Ectodermal cell (in vitro differentiated cells): Measurements from ENCODE around the gene EXO5. TPM values are rescaled to one million over a fixed set of nuclear protein-coding genes. Genes with fewer than 3 reads are reported as not detected.

Experiments
- H3K27ac ChIP-seq: 2 replicates; pipeline ENCODE4 v1.7.0; 2013; ENCODE audit warnings: mild to moderate bottlenecking, low read depth, low read length; ENCODE audit not compliant: insufficient read depth, poor library complexity, severe bottlenecking
- H3K27me3 ChIP-seq: 2 replicates; pipeline ENCODE4 v1.7.0; 2013; ENCODE audit warnings: mild to moderate bottlenecking, low read length; ENCODE audit not compliant: insufficient read depth, control insufficient read depth, poor library complexity, severe bottlenecking
- H3K36me3 ChIP-seq: one replicate; pipeline ENCODE4 v1.7.0; 2013; ENCODE audit warnings: low read length; ENCODE audit not compliant: control insufficient read depth, insufficient read depth
- H3K4me1 ChIP-seq: one replicate; pipeline ENCODE4 v1.7.0; 2013; ENCODE audit warnings: low read length; ENCODE audit not compliant: control insufficient read depth, insufficient read depth
- H3K4me3 ChIP-seq: 2 replicates; pipeline ENCODE4 v1.7.0; 2013; ENCODE audit warnings: low read depth, low read length, control low read depth; ENCODE audit not compliant: insufficient read depth
- H3K9me3 ChIP-seq: 2 replicates; pipeline ENCODE4 v1.7.0; 2013; ENCODE audit warnings: mild to moderate bottlenecking, low read length, moderate library complexity; ENCODE audit not compliant: control insufficient read depth
- WGBS, 2 experiments: methylation state at CpG; one replicate each; pipeline ENCODE4 v1.1.7; 2013; ENCODE audit warnings: missing lambda C conversion rate in 2 of 2; 5-methylcytosine and 5-hydroxymethylcytosine counted together
- polyA plus RNA-seq, 4 experiments: library from polyadenylated mRNA; stranded (reverse); fragments of 50-300 nt; gene quantifications; one replicate each; pipeline ENCODE4 v1.2.3, GENCODE V29; 2013

Gene EXO5
- 15.6 TPM for polyA plus RNA-seq (2013, experiment 1 of 4)
- 16.4 TPM for polyA plus RNA-seq (2013, experiment 2 of 4)
- polyA plus RNA-seq (2013, experiment 3 of 4) = 12.1 TPM
- polyA plus RNA-seq (2013, experiment 4 of 4) = 14.1 TPM

- Histone ChIP-seq H3K27ac (no peak within 1 kb of the TSS), H3K27me3 (peaks cover 7% of the 10 kb centered on the region), H3K4me3 (peak within 1 kb of the TSS; percentile 65), H3K9me3 (no peaks in the 10 kb centered on the region), H3K36me3 (no peaks in the 10 kb centered on the region), H3K4me1 (no peaks in the 10 kb centered on the region)
- WGBS, 2 experiments = 2 to 3% methylated on average over 76 of the region's 76 CpGs
Observed at GRCh38 chr1:40508375-40509341, at the start of gene EXO5. Gene EXO5, plus strand, starts transcription at chr1:40508767. Its CDS starts 5,778 bp downstream, at chr1:40514545.

DNA sequence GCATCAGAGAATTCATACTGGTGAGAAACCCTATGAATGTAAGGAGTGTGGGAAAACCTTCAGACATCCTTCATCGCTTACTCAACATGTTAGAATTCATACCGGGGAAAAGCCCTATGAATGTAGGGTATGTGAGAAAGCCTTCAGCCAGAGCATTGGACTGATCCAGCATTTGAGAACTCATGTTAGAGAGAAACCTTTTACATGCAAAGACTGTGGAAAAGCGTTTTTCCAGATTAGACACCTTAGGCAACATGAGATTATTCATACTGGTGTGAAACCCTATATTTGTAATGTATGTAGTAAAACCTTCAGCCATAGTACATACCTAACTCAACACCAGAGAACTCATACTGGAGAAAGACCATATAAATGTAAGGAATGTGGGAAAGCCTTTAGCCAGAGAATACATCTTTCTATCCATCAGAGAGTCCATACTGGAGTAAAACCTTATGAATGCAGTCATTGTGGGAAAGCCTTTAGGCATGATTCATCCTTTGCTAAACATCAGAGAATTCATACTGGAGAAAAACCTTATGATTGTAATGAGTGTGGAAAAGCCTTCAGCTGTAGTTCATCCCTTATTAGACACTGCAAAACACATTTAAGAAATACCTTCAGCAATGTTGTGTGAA, 45.5 kb upstream of the EXO5 start:
- Histone ChIP-seq H3K4me1 (no peaks in the 10 kb centered on the region), H3K4me3 (no peak overlapping the region), H3K9me3 (peaks cover 24% of the 10 kb centered on the region), H3K36me3 (peaks cover 62% of the 10 kb centered on the region), H3K27ac (no peak overlapping the region), H3K27me3 (no peaks in the 10 kb centered on the region)
- WGBS, 2 experiments = 97 to 99% methylated on average over 3 of the region's 3 CpGs

DNA sequence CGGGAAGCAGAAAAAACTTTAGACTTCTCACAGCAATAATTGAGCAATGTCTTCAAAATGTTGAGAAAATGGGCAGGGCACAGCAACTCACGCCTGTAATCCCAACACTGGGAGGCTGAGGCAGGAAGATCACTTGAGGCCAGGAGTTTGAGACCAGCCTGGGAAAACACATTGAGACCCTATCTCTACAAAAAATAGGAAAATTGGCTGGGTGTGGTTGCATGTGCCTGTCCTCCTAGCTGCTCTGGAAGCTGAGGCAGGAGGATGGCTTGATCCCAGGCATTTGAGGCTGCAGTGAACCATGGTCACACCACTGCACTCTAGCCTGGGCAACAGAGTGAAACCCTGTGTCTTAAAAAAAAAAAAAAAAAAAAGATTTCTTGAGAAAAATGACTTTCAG, 39.2 kb upstream of the EXO5 start:
- Histone ChIP-seq H3K4me3 (no peak overlapping the region), H3K36me3 (peaks cover 8% of the 10 kb centered on the region), H3K27ac (no peak overlapping the region), H3K4me1 (no peaks in the 10 kb centered on the region), H3K27me3 (no peaks in the 10 kb centered on the region), H3K9me3 (peaks cover 10% of the 10 kb centered on the region)
- 89 to 92% methylated on average over 2 of the region's 2 CpGs for WGBS, 2 experiments

GRCh38 chr1:40475268-40475667, 33.3 kb upstream of the EXO5 start:
- 95 to 100% methylated on average over 2 of the region's 2 CpGs for WGBS, 2 experiments
- no peaks in the 10 kb centered on the region for H3K4me1 ChIP-seq

GRCh38 chr1:40476924-40477677, 31.5 kb upstream of the EXO5 start, which contains the start of gene ZFP69:
Gene ZFP69, plus strand, starts transcription at chr1:40477290. Its CDS starts 2,072 bp downstream, at chr1:40479362.
- WGBS, 2 experiments = 1% methylated on average over 65 of the region's 65 CpGs
- H3K27ac ChIP-seq = no peak within 1 kb of the TSS
- no peaks in the 10 kb centered on the region for H3K36me3 ChIP-seq
- H3K9me3 ChIP-seq = no peaks in the 10 kb centered on the region
- H3K4me1 ChIP-seq = no peaks in the 10 kb centered on the region
- peak within 1 kb of the TSS; percentile 56 for H3K4me3 ChIP-seq
- no peaks in the 10 kb centered on the region for H3K27me3 ChIP-seq

More at GRCh38 chr1:40475268-40475667, 33.3 kb upstream of the EXO5 start:
- Histone ChIP-seq H3K9me3 (peaks cover under 1% of the 10 kb centered on the region), H3K27ac (no peak overlapping the region), H3K27me3 (no peaks in the 10 kb centered on the region), H3K36me3 (no peaks in the 10 kb centered on the region), H3K4me3 (no peak overlapping the region)

DNA sequence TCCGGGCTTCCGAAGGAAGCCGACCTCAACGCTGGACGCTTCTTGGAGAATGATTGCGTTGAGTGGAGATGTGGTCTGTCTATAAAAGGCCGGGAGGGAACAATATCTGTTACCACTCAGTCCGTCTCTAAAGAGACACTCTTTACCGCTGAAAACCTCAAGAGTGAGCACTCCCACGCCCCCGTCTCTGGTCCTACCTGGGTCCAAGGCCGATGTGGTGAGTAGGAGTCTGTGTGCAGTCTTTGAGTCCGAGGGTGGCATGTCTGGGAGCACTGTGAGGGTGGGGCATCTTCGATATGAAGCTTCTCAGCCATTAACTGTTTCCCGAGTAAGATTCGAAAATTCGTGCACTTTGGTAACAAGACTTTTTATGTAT, 30.9 kb upstream of the EXO5 start:
- 21 to 27% methylated on average over 17 of the region's 17 CpGs for WGBS, 2 experiments
- H3K27me3 ChIP-seq = no peaks in the 10 kb centered on the region
- no peak overlapping the region for H3K27ac ChIP-seq
- H3K9me3 ChIP-seq = no peaks in the 10 kb centered on the region
- H3K4me1 ChIP-seq = no peaks in the 10 kb centered on the region
- peak overlapping the region; percentile 56 for H3K4me3 ChIP-seq
- H3K36me3 ChIP-seq = no peaks in the 10 kb centered on the region

DNA sequence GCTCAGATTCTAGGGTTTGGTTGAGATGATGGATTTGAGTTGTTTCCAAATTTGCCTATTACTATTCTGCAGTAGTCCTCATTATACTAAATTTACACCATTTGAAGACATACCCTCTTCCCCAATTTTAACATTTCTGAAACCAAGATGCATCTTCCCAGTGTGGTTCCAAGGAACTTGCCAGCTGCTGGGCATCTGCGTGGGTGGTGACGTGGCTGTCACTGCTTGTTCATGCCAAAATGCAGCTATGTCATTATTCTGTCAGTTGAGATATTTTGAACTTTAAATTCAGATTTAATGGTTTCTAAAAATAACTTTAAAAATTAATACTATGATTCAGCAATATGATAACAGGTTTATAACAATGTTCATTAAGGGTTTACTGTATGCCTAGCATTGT, 30.3 kb upstream of the EXO5 start:
- H3K4me3 ChIP-seq = no peak overlapping the region
- no peak overlapping the region for H3K27ac ChIP-seq
- no peaks in the 10 kb centered on the region for H3K4me1 ChIP-seq
- H3K9me3 ChIP-seq = no peaks in the 10 kb centered on the region
- no peaks in the 10 kb centered on the region for H3K36me3 ChIP-seq
- 88 to 100% methylated on average over 2 of the region's 2 CpGs for WGBS, 2 experiments
- no peaks in the 10 kb centered on the region for H3K27me3 ChIP-seq

DNA sequence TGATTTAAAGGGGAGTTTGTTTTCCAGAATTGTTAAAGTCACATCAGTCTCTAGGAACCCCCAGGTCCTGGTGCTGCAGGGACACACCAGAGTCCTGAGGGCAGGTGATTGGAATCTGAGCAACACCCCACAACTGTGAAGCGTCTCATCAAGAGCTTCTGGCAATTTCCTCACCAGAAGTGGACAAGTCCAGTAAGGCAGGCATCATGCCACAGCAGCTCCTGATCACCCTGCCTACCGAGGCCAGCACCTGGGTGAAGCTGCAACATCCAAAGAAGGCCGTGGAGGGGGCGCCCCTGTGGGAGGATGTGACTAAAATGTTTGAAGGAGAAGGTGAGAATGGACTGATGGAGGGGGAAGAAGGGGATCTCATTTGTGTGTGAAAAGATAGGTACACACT, 29.4 kb upstream of the EXO5 start:
- no peak overlapping the region for H3K4me3 ChIP-seq
- no peaks in the 10 kb centered on the region for H3K9me3 ChIP-seq
- H3K27ac ChIP-seq = no peak overlapping the region
- no peaks in the 10 kb centered on the region for H3K27me3 ChIP-seq
- WGBS, 2 experiments = 92 to 96% methylated on average over 4 of the region's 4 CpGs
- H3K4me1 ChIP-seq = no peaks in the 10 kb centered on the region
- H3K36me3 ChIP-seq = no peaks in the 10 kb centered on the region

GRCh38 chr1:40495315-40495903, 13.2 kb upstream of the EXO5 start:
- no peak overlapping the region for H3K27ac ChIP-seq
- no peaks in the 10 kb centered on the region for H3K27me3 ChIP-seq
- 92 to 99% methylated on average over 3 to 4 of the region's 4 CpGs for WGBS, 2 experiments
- H3K9me3 ChIP-seq = no peaks in the 10 kb centered on the region
- no peaks in the 10 kb centered on the region for H3K4me1 ChIP-seq
- H3K4me3 ChIP-seq = no peak overlapping the region
- peaks cover 16% of the 10 kb centered on the region for H3K36me3 ChIP-seq
